ENCODE measurements around the gene ANKRD10. TPM values are rescaled to one million over a fixed set of nuclear protein-coding genes. Genes with fewer than 3 reads are reported as not detected.

ANKRD10 gene
- total and polyA plus RNA-seq, 2 of the 8 experiments (the other 6 are each of a cell fraction or from before 2014, with no cell fraction given), result 146 to 218 TPM

DNA sequence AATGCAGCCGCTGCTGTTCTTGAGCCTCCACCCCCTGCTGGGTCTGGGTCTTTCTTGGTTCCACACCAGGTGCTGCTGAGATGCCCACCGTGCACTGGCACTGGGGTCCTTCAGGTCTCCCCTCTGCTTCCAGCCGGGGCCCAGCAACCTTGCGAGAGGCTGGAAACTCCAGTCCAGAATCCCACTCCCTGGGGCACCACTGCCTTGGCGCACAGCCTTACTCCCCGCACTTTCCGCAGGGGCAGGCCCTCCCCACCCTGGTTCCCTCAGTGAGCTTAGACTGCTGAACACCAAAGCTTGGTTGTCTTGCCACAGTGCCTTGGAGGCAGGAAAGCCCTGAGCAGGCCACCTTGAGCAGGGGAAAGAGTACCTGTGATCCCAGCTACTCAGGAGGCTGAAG lies 60.0 kb downstream of the ANKRD10 start (continued):
- TF ChIP-seq CTCF (IDR thresholded peaks at IDR 0.05; ENCODE audit: control extremely low read depth in 1 of 3, insufficient read depth in 1 of 3, low read depth in 1 of 3, low read length in 3 of 3) (no peak), ZNF274 (IDR thresholded peaks at IDR 0.05; ENCODE audit: borderline replicate concordance, extremely low read depth, low read length) (no peak), SIRT6 (IDR thresholded peaks at IDR 0.05; ENCODE audit: low read length) (no peak), ATF3 (IDR thresholded peaks at IDR 0.05; ENCODE audit: insufficient read depth, low read depth, low read length) (no peak), EZH2 (IDR thresholded peaks at IDR 0.05; ENCODE audit: low read depth, low read length, severe bottlenecking) (no peak), BACH1 (IDR thresholded peaks at IDR 0.05; ENCODE audit: low read length) (no peak)

Data from H1 (cell line).